H4 (cell line): Measurements from ENCODE around the gene ATF6. TPM values are rescaled to one million over a fixed set of nuclear protein-coding genes. Genes with fewer than 3 reads are reported as not detected.
A peak's percentile ranks its signal among the peaks of the same experiment; 100 is the strongest.
"Not testable (repeated sequence)": the region's sequence is repeated elsewhere in the genome, so short reads cannot be mapped to it uniquely, and the experiment has no call there.

Experiments used
- DNase-seq: peaks from one replicate; pipeline ENCODE4 v3.0.0-alpha.2; 2015; ENCODE audit warnings: low spot score
- total RNA-seq: library from RNA; depleted of rRNA; stranded (reverse); fragments of >200 nt; shearing (Covaris generic); gene quantifications from 2 replicates; pipeline ENCODE4 v1.2.3, GENCODE V29; 2014; rRNA removed

The ATF6 gene
- total RNA-seq = 27.1 and 28.8 TPM in 2 replicates

GRCh38 chr1:161766102-161766981 is at the start of gene ATF6:
Gene ATF6, plus strand, starts transcription at chr1:161766320. Its CDS starts 41 bp downstream, at chr1:161766361.
- DNase-seq = peak; percentile 90

GRCh38 chr1:161718559-161719324 is 47.4 kb upstream of the ATF6 start:
- DNase-seq = no peak

DNA sequence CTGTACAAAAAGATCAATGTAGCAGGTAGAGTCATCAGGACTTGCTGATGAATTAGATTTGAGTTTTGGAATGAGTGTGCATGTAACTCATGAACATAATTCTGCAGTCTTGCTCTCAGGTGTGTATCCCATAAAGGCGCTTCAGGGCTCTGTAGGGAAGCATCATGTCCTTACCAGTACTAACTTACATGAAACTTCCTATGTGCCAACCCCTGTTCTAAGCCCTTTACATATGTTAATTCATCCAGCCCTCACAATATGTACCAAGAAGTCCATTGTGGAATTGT is 46.9 kb upstream of the ATF6 start:
- DNase-seq = no peak

GRCh38 chr1:161720422-161720821 is 45.7 kb upstream of the ATF6 start:
- no peak for DNase-seq

DNA sequence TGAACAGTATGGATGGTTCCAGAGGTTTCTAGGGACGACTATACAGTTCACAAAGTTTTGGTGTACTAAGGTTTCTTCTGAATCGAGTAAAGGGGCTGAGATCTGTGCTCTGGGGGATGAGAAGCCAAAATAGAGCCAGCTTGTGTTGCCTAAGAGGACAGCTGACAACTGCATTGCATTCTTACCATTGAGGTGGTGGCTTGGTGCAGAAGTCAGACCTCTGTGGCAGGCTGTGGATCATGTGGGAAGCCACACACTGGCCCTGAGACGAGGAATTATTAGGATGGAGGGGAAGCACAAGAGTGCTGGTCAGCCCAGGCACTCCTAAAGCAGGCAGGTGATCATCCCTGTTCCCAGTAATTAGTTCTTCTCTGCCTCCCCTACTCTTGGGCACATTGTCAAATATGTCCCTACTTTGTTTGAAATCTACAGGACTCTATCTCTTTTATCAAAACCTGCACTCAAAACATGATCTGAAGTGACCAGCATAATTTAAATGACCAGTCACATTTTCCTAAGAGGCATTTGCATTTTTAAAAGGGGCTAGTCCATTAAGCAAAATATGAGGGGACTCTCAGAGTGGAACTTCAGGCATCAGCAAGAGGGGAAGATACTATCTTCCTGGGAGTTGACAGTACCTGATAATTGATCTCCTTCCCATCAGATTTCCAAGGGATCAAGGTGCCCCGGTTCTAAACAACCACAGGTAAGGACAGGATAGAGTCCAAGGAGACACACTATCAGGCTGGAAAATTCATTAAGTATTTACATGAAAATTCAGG is 45.0 kb upstream of the ATF6 start, which contains the start of gene FCRLB:
FCRLB (plus strand) TSS at position 589 of the 782 bp plus-strand sequence. CDS start 1,129 bp downstream, outside the sequence.
- DNase-seq = no peak

GRCh38 chr1:161721738-161722343 is 44.3 kb upstream of the ATF6 start:
- peak; percentile 45 for DNase-seq

GRCh38 chr1:161722406-161722805 is 43.7 kb upstream of the ATF6 start:
- no peak for DNase-seq

DNA sequence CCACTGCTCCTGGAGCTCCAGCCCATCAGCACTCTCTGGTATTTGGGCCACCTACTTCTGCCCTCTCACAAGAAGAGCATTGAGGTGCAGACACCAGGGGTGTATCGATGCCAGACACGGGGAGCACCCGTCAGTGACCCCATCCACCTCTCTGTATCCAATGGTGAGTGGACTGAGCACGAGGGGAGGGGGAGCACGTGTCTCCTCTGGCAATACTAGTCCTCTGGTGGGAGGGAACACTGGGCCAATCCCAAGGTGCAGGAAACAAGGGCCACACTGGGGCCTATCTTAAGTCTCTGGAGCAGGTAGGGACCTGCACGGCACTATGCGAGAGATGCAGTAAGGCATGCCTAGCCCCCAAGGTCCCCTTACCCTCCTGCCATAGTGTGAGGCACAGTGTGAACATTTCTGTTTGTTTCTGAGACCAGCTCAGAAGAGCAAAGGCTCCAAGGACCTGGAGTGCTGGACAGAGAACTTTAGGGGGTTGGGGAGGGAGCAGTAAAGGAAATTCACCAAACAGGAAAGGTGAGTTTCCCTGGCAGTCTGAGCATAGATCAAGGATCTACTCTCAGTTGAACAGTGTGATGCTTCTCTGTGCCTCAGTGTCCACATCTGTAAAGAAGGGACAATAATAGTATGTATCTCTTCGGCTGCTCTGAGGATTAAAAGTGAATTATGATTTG is 42.5 kb upstream of the ATF6 start:
- DNase-seq = no peak

- not testable (repeated sequence) for DNase-seq
Measured at GRCh38 chr1:161725258-161725907, 40.7 kb upstream of the ATF6 start.

DNA sequence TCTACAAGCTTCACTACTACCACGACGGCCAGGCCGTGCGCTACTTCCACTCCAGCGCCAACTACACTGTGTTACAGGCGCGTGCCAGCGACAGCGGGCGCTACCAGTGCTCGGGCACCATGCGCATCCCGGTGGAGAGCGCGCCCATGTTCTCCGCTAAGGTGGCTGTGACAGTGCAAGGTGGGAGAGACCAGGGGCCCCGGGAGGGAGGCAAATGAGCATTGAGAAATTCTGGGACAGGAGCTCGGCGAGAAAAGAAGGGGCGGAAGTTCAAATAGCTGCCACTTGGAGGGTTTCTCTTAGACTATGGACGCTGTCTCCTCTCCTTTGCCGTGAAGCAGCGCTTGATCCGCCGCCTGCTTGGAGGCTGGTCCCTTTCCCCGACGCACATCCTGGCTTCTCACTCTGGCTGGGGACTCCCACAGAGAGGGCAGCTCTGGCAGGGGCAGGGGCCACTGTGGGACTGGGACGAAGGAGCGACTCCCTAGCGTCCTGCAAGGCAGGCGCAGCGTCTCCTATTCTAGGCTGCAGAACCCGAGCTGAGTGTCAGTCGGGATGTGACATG is 40.1 kb upstream of the ATF6 start:
- no peak for DNase-seq

DNA sequence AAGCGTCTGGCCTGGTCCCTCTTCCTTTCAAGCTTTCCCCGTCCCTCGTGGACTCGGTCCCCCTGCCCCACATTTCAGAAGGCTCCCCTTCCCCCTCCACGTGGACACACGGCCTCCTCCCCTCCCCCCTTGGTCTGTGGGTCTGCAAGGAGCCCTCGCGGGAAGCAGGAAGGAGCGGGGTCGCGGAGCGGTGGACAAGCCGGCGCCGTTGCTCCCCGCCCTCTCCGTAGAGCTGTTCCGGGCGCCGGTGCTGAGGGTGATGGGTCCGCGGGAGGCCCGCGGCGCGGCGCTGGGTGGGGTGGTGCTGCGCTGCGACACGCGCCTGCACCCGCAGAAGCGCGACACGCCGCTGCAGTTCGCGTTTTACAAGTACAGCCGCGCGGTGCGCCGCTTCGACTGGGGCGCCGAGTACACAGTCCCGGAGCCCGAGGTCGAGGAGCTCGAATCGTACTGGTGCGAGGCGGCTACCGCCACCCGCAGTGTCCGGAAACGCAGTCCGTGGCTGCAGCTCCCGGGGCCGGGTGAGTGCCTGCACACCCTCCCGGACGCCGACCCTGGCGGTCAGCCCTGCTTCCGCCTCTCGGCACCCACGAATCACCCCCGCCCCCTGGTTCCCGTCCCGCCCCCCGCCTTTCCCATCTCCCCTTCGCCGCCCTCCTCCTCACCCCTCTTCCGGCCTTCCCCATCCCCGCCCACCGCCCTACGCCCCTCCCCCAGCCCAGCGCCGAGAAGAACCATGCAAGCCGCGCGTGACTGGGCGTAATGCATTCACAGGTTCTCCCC is 39.5 kb upstream of the ATF6 start:
- peak; percentile 78 for DNase-seq

GRCh38 chr1:161727256-161727924 is 38.7 kb upstream of the ATF6 start:
- peak; percentile 70 for DNase-seq

- no peak for DNase-seq
Measured at GRCh38 chr1:161728376-161729226, 37.5 kb upstream of the ATF6 start.

DNA sequence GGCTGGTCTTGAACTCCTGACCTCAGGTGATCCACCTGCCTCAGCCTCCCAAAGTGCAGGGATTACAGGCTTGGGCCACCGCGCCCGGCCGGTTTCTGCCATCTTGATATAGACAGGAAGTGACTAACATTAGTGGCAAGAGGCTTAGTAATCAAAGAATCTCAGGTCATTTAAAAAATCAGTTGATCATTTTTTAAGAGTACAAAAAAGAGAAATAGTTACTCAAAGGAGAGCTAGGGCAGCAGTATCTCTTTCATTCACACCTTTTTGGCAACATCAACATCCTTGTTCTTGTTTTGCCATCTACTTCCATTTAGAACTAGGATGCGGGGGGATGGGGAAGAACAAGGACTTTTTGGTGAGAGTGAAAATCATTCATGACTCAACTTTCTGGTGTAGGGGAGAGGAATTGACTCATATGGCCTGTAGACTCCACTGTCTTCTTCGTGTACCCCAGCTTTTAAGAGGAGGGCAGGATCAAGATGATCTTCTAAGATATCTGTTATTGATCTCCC is 36.0 kb upstream of the ATF6 start:
- DNase-seq = no peak

DNA sequence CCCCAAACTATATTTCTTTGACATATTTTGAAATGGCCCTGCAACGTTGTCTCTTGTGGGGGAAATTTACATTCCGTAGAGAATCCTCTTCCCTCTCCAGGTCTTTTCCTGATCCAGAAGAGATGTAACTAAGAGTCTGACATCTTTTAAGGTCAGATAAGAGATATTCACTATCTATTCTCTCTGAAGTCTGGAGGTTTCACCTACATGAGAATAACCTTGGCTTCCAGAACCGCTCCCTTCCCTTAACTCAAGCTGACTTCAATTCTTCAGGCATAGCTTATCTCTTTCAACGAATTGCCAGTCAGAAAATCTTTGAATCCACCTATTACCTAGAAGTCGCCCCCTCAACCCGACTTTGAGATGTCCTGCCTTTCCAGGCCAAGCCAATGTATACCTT is 34.9 kb upstream of the ATF6 start:
- DNase-seq = no peak

DNA sequence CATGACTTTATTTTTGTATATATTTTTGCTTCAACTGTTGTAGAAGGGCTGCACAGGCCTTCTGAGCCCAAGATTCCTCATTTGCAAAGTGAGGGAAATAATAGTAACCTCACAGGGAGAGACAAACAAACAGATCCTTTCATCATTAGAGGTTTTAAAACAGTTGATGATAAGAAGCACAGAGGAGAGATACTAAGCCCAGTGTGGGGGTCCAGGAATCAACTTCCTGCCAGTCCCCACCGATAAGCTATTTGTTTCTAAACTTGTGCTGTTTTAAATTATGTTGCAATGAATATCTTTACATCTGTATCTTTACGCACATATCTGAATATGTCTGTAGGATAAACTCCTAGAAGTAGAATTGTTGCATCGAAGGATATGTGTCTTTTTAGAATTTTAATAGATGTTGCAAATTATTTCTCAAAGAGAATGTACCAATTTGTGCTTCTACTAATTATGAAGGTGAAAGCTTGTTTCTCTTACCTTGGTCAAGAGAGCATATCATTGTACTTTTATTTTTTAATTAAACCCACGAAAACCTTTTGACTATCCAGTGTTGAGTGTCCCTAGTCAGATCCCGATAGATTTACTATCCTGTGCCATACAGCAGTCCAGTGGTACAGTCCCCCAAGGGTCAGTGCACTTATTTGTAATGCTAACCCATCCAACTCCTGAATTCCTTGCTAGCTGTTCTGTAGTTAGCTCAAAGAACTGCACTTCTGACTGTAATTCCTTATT is 34.0 kb upstream of the ATF6 start:
- no peak for DNase-seq

- DNase-seq = peak; percentile 43
Measured at GRCh38 chr1:161733526-161733925, 32.6 kb upstream of the ATF6 start.
